Left ventricle myocardium inferior (tissue), 1 donor: ENCODE measurements around the gene PGRMC2. TPM values are rescaled to one million over a fixed set of nuclear protein-coding genes. Genes with fewer than 3 reads are reported as not detected.

Experiments
- DNase-seq: peaks from one replicate; pipeline ENCODE4 v3.0.0-alpha.2; 2020
- H3K27ac ChIP-seq: fragments of 200-600 bp; replicated peaks from 2 replicates; pipeline ENCODE4 v1.8.0; 2021
- H3K27me3 ChIP-seq: fragments of 200-600 bp; 2 replicates; pipeline ENCODE4 v1.8.0; 2021; ENCODE audit warnings: low read depth
- H3K36me3 ChIP-seq: fragments of 200-600 bp; 2 replicates; pipeline ENCODE4 v1.8.0; 2021
- H3K4me1 ChIP-seq: fragments of 200-600 bp; 2 replicates; pipeline ENCODE4 v1.8.0; 2021
- H3K4me3 ChIP-seq: fragments of 200-600 bp; 2 replicates; pipeline ENCODE4 v1.8.0; 2021; ENCODE audit warnings: mild to moderate bottlenecking, moderate library complexity
- H3K9me3 ChIP-seq: fragments of 200-600 bp; replicated peaks from 2 replicates; pipeline ENCODE4 v1.8.0; 2021
- CTCF ChIP-seq: fragments of 200-600 bp; IDR thresholded peaks from 2 replicates; pipeline ENCODE4 v1.8.0; 2021; ENCODE audit warnings: antibody characterized with exemption, mild to moderate bottlenecking, borderline replicate concordance
- intact Hi-C: fragments of 100-400 bp; cut with micrococcal nuclease; formaldehyde crosslinking; loops from one replicate; pipeline ENCODE4 v1.11.0; 2022
- total RNA-seq: library from RNA; stranded (reverse); fragmentation: NEBNext Ultra II Directional; extraction: Animal tissue kit (Norgen Biotek cat#: 25700); gene quantifications from one replicate; pipeline ENCODE4 v1.2.1, GENCODE V29; 2021
- donor health status: DM: no; HTN: yes; CAD: no; lungs with severe emphysema.

PGRMC2 gene
- total RNA-seq, 1 donor from 2014 or later = 65.4 TPM

- no peak overlapping the region for H3K4me3 ChIP-seq
- no peaks in the 10 kb centered on the region for H3K36me3 ChIP-seq
- no peaks in the 10 kb centered on the region for H3K27me3 ChIP-seq
- H3K9me3 ChIP-seq = no peaks in the 10 kb centered on the region
- no peak for TF ChIP-seq CTCF
- no peaks in the 10 kb centered on the region for H3K4me1 ChIP-seq
- H3K27ac ChIP-seq = no peak overlapping the region
- no peak for DNase-seq
- intact Hi-C loops = no loop called here
Measured at GRCh38 chr4:128241425-128241913, 46.1 kb downstream of the PGRMC2 start.

DNA sequence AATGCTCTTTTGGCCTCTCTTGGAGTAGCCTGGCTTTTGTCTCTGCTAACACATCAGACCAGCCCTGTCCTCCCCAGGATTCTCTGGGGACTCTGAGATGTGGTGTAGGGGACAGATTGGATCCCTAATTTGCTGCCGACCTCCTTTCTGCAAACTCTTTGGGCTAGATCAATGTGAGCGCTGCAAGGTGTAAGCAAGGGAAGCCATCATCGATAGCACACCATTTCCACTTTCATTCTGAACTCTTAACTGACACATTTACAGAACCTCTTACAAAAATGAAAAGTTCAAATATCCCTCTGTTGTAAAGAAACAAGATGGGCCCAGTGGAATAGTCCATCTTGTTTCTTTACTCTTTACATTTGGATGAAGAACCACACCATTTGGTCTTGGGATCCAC, 46.6 kb downstream of the PGRMC2 start:
- no peaks in the 10 kb centered on the region for H3K36me3 ChIP-seq
- TF ChIP-seq CTCF = no peak
- H3K4me3 ChIP-seq = no peak overlapping the region
- H3K27ac ChIP-seq = no peak overlapping the region
- H3K4me1 ChIP-seq = no peaks in the 10 kb centered on the region
- intact Hi-C loops = no loop called here
- H3K27me3 ChIP-seq = no peaks in the 10 kb centered on the region
- no peak for DNase-seq
- no peaks in the 10 kb centered on the region for H3K9me3 ChIP-seq

DNA sequence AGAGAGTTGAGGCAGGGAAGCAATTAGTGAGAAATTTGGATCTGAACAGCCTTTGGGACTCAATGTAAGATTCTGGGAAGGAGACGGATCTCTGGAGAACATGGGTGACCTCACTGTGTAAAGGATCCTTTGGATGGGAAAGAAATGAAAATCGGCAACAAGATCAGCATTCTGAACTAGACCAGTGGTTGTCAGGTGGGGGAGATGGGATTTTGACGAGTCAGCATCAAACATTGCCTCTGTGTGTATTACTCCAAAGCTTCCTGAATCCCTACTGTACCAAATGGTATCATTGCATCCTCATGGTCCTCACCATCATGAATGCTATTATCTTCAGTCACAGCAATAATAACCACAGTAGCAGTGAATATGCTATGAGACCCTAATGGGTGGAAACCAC, 52.8 kb downstream of the PGRMC2 start:
- Histone ChIP-seq H3K27ac (no peak overlapping the region), H3K9me3 (no peaks in the 10 kb centered on the region), H3K4me3 (no peak overlapping the region), H3K4me1 (no peaks in the 10 kb centered on the region), H3K36me3 (no peaks in the 10 kb centered on the region), H3K27me3 (no peaks in the 10 kb centered on the region)
- intact Hi-C loops = no loop called here
- TF ChIP-seq CTCF = no peak
- DNase-seq = no peak

GRCh38 chr4:128232719-128233118, 54.9 kb downstream of the PGRMC2 start:
- Histone ChIP-seq H3K36me3 (no peaks in the 10 kb centered on the region), H3K4me3 (no peak overlapping the region), H3K9me3 (no peaks in the 10 kb centered on the region), H3K4me1 (no peaks in the 10 kb centered on the region), H3K27me3 (no peaks in the 10 kb centered on the region), H3K27ac (no peak overlapping the region)
- no peak for TF ChIP-seq CTCF
- no peak for DNase-seq
- intact Hi-C loops = no loop called here

GRCh38 chr4:128228845-128229795, 58.5 kb downstream of the PGRMC2 start:
- no peak overlapping the region for H3K27ac ChIP-seq
- intact Hi-C loops = no loop called here
- H3K36me3 ChIP-seq = no peaks in the 10 kb centered on the region
- no peak overlapping the region for H3K4me3 ChIP-seq
- no peaks in the 10 kb centered on the region for H3K4me1 ChIP-seq
- TF ChIP-seq CTCF = no peak
- no peaks in the 10 kb centered on the region for H3K27me3 ChIP-seq
- DNase-seq = no peak
- no peaks in the 10 kb centered on the region for H3K9me3 ChIP-seq
